A549 (cell line): ENCODE data around the gene GREM1.

ENCODE experiments used
- CBX8 ChIP-seq: fragments of 200-600 bp; sonication (generic); IDR thresholded peaks from 2 replicates; pipeline ENCODE4 v1.6.1; 2016
- CTCF ChIP-seq: fragments of >200 bp; sonication (Bioruptor Twin); formaldehyde crosslinking; IDR thresholded peaks from 3 replicates; pipeline ENCODE4 v1.5.1; 2016
- EP300 ChIP-seq, 2 experiments: fragments of >200 bp; sonication (Bioruptor Twin); formaldehyde crosslinking; IDR thresholded peaks; 2 replicates in 1 of 2; 3 replicates in 1 of 2; pipeline ENCODE4 v1.6.1; 2016 to 2017
- HOXA7 ChIP-seq: fragments of 250-450 bp; sonication (Bioruptor Pico); IDR thresholded peaks from 2 replicates; pipeline ENCODE4 v1.5.0; 2020; ENCODE audit warnings: mild to moderate bottlenecking, moderate library complexity
- POLR2A ChIP-seq: IDR thresholded peaks from 2 replicates; pipeline ENCODE4 v1.6.1; 2012; ENCODE audit warnings: mild to moderate bottlenecking, low read length
- RFX5 ChIP-seq: fragments of 450-650 bp; IDR thresholded peaks from 2 replicates; pipeline ENCODE4 v1.7.1; 2014; ENCODE audit warnings: antibody characterized with exemption, mild to moderate bottlenecking, moderate library complexity
- SMC3 ChIP-seq: fragments of >200 bp; sonication (Bioruptor Twin); formaldehyde crosslinking; IDR thresholded peaks from 3 replicates; pipeline ENCODE4 v1.6.1; 2018; ENCODE audit warnings: inconsistent platforms
- TP53 ChIP-seq: fragments of 250-450 bp; sonication (Bioruptor Pico); IDR thresholded peaks from 2 replicates; pipeline ENCODE4 v1.5.0; 2021; ENCODE audit warnings: mild to moderate bottlenecking, moderate library complexity

- TF ChIP-seq EP300 (IDR thresholded peaks at IDR 0.05) (no peak), CTCF (no peak), CBX8 (no peak), RFX5 (no peak), TP53 (CRISPR knock-in tag) (no peak), SMC3 (no peak), POLR2A (no peak), HOXA7 (CRISPR knock-in tag) (no peak)
Measured at GRCh38 chr15:32704395-32704981, 13.3 kb upstream of the GREM1 start.
